GM21360 (cell line): Measurements from ENCODE around the gene VTN.

ENCODE experiments used
- ATAC-seq: cut with Tn5 transposase; IDR thresholded peaks from one replicate; pipeline ENCODE4 v1.9.1; 2021; ENCODE audit warnings: mild to moderate bottlenecking, moderate library complexity; ENCODE audit not compliant: unreplicated experiment

VTN gene, protein sequence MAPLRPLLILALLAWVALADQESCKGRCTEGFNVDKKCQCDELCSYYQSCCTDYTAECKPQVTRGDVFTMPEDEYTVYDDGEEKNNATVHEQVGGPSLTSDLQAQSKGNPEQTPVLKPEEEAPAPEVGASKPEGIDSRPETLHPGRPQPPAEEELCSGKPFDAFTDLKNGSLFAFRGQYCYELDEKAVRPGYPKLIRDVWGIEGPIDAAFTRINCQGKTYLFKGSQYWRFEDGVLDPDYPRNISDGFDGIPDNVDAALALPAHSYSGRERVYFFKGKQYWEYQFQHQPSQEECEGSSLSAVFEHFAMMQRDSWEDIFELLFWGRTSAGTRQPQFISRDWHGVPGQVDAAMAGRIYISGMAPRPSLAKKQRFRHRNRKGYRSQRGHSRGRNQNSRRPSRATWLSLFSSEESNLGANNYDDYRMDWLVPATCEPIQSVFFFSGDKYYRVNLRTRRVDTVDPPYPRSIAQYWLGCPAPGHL

DNA sequence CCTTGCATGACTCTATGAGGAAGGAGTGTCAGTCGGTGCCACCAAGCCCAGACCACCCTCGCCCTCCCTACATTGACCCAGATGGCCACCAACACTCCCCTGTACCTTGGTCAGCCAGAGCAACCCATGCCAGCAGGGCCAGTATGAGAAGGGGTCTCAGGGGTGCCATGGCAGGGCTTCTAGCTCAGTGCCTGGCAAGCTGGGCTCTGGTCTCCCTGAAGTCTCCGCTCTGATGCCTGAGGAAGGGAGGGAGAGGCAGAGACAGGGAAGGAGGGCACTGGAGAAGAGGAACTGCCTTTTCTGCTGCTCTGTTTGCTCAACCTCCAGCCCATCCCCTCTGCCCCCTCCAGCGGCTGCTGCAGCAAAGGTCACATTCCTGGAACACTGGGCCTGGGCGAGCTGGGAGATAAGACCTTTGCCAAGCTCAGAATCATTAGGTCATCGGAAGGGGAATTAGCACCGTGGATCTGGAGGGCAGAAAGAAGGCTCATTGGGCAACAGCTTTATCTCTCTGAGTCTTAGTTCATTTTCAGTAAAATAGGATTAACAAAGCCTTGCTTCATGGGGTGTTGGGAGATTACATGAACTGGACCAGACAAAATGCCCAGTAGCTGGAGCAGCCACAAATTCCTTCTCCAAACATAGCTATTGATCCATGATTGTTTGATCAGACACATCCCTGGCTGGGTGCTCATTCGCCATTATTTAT, at the start of gene VTN:
Gene VTN, minus strand, starts transcription at position 273 of the 709 bp plus-strand sequence. Its CDS starts 104 bp downstream, at position 169.
- no peak for ATAC-seq

GRCh38 chr17:28416703-28417311, 46.7 kb upstream of the VTN start:
- no peak for ATAC-seq

GRCh38 chr17:28415886-28416285, 45.8 kb upstream of the VTN start:
- no peak for ATAC-seq

- no peak for ATAC-seq
These were observed 43.7 kb upstream of the VTN start for GRCh38 chr17:28413804-28414203.

GRCh38 chr17:28412099-28412498, 42.0 kb upstream of the VTN start:
- ATAC-seq = no peak

DNA sequence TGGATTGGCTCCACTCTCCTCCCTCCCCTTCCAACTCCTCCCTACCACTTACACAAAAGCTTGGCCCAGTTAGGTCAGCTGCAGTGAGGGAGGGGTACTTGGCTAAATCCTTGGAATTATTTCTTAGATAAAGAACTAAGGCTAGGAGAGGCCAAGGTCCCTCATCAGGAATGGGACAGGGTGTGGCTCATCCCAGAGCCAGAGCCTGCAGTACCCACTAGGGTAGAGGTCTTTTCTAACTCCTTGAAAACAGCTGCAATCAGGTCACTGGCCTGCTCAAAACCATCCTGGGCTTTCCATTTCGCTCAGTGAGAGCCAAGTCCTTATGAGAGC, 37.8 kb upstream of the VTN start:
- no peak for ATAC-seq

- no peak for ATAC-seq
These were observed 37.2 kb upstream of the VTN start for GRCh38 chr17:28407130-28407973.

DNA sequence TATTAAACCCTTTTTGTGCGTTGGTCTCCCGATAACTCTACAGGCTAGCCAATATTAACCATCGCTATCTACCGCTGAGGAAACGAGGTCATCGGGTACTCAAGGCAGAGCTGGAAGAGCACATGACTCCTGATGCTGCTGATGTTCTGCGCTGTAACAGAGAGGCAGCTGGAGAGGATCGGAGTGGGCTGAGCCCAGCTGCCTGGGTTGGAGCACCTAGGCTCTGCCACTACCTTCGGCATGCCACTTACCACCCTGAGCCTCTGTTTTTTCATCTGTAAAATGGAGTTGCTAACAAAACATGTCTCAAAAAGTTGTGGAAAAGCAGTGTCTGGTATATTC, 36.3 kb upstream of the VTN start:
- ATAC-seq = no peak

- no peak for ATAC-seq
These were observed 35.7 kb upstream of the VTN start, which contains the start of gene SLC46A1 for GRCh38 chr17:28405632-28406472. Gene SLC46A1, minus strand, starts transcription at chr17:28406212. Its CDS starts 98 bp downstream, at chr17:28406114.

- no peak for ATAC-seq
These were observed 34.9 kb upstream of the VTN start for GRCh38 chr17:28404812-28405570.

- ATAC-seq = no peak
These were observed 34.3 kb upstream of the VTN start for GRCh38 chr17:28404461-28404811.

- ATAC-seq = no peak
These were observed 33.9 kb upstream of the VTN start for GRCh38 chr17:28404007-28404406.

DNA sequence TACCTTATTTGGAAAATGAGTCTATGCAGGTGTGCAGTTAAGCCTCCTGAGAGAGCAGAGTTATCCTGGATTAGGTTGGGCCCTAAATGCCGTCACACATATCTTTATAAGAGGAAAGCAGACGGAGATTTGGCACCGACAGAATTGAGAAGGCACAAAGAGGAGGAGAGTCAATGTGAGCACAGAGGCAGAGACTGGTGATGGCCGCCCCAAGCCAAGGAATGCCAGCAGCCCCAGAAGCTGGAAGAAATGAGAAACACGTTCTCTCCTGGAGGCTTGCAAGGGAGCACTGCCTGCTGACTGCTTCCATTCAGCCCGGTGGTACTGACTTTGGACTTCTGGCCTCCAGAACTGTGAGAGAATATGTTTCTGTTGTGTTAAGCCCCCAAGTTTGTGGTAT, 32.7 kb upstream of the VTN start:
- ATAC-seq = no peak

- no peak for ATAC-seq
These were observed 32.1 kb upstream of the VTN start for GRCh38 chr17:28402224-28402630.

GRCh38 chr17:28399808-28400207, 29.7 kb upstream of the VTN start:
- ATAC-seq = no peak

- ATAC-seq = no peak
These were observed 28.3 kb upstream of the VTN start for GRCh38 chr17:28398280-28398981.

DNA sequence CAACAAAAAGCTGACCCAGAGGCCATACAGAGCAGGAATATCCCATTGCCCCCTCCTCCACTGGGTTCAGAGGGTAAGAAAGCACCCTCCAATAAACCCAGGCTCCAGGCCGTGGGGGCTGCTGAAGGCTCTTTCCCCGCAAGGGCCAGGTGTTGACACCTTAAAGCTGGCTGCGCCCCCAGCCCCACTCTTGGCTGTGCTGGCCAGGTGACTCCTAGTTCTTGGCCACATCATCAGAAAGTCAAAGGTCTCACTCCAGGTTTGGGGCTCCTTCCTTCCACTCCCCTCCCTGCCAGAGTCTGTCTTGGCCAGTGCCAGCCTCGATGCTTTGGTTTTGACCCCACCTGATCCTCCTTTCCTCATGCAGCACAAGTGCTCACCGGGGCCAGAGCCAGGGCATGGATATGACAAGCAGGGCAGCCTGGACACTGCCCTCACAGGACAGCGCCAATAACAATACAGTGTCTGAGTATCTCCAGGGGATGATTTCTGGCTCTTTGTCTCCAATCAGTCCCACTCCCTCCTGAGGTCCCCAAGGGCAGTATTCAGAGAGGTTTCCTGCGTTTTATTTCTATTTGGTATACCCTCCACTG, 27.7 kb upstream of the VTN start:
- ATAC-seq = no peak

DNA sequence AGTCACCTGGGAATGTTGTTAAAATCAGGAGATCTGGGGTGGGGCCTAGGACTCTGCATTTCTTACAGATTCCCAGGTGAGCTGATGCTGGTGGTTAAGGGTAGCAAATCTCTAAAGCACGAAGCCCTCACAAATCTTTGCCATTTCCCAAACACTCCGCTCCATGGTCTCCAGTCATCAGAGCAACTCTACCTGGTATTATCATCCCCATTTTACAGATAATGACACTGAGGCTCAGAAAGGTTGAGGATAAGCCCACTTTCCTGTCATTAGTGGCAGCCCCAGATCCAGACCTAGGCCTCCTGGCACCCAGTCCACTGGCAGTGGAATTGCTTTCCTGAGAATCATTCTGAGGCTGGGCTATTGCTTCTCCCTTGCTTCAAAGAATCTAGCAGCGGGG, 27.2 kb upstream of the VTN start:
- no peak for ATAC-seq
